ENCODE measurements around the gene LAMP1.

DNA sequence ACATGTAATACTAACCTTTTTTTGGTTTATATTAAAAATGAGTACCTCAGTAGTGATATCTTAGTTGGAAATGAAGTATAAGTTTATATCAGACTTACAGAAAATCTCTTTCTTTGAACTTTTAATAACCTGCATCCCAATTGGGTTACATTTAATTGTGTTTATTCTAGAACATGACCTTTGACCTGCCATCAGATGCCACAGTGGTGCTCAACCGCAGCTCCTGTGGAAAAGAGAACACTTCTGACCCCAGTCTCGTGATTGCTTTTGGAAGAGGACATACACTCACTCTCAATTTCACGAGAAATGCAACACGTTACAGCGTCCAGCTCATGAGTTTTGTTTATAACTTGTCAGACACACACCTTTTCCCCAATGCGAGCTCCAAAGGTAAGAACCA is 12.4 kb downstream of the LAMP1 start:
- TF ChIP-seq, protein P1, sequence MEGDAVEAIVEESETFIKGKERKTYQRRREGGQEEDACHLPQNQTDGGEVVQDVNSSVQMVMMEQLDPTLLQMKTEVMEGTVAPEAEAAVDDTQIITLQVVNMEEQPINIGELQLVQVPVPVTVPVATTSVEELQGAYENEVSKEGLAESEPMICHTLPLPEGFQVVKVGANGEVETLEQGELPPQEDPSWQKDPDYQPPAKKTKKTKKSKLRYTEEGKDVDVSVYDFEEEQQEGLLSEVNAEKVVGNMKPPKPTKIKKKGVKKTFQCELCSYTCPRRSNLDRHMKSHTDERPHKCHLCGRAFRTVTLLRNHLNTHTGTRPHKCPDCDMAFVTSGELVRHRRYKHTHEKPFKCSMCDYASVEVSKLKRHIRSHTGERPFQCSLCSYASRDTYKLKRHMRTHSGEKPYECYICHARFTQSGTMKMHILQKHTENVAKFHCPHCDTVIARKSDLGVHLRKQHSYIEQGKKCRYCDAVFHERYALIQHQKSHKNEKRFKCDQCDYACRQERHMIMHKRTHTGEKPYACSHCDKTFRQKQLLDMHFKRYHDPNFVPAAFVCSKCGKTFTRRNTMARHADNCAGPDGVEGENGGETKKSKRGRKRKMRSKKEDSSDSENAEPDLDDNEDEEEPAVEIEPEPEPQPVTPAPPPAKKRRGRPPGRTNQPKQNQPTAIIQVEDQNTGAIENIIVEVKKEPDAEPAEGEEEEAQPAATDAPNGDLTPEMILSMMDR (conservative IDR thresholded peaks at IDR 0.05; ENCODE audit: low read depth in 2 of 2), result no peak
- TF ChIP-seq ZNF331 (CRISPR knock-in tag; IDR thresholded peaks at IDR 0.05; ENCODE audit: low read depth) (no peak), EZH2 (IDR thresholded peaks at IDR 0.05; ENCODE audit: low read depth, unreplicated experiment) (no peak), JUNB (IDR thresholded peaks at IDR 0.05; ENCODE audit: unreplicated experiment) (no peak), EZH2phosphoT487 (IDR thresholded peaks at IDR 0.05; ENCODE audit: unreplicated experiment) (no peak), POLR2AphosphoS5 (IDR thresholded peaks at IDR 0.05; ENCODE audit: low read depth) (no peak), ETS1 (IDR thresholded peaks at IDR 0.05) (no peak), NANOG (IDR thresholded peaks at IDR 0.05; ENCODE audit: borderline replicate concordance) (no peak), ZNF114 (CRISPR knock-in tag; IDR thresholded peaks at IDR 0.05) (no peak), STAT1 (IDR thresholded peaks at IDR 0.05; ENCODE audit: unreplicated experiment) (no peak)

Measured in GM23338 (cell line).